ENCODE measurements around the gene DMWD. TPM values are rescaled to one million over a fixed set of nuclear protein-coding genes. Genes with fewer than 3 reads are reported as not detected.

The DMWD gene
- total and polyA plus RNA-seq, 2 of the 13 experiments (the other 11 are each of a cell fraction or from before 2014, with no cell fraction given), result 10.3 to 14.9 TPM

GRCh38 chr19:45767410-45767880 lies 25.2 kb downstream of the DMWD start (continued):
- TF ChIP-seq FOXP4 (CRISPR knock-in tag; IDR thresholded peaks at IDR 0.05) (no peak), GMEB1 (CRISPR knock-in tag; IDR thresholded peaks at IDR 0.05; ENCODE audit: borderline replicate concordance) (no peak), ZNF781 (CRISPR knock-in tag; IDR thresholded peaks at IDR 0.05; ENCODE audit: borderline replicate concordance, not compliant biosample characterization) (peak; percentile 6), TOPORS (CRISPR knock-in tag; IDR thresholded peaks at IDR 0.05) (no peak), HOXA7 (CRISPR knock-in tag; IDR thresholded peaks at IDR 0.05) (no peak), SPEN (CRISPR knock-in tag; IDR thresholded peaks at IDR 0.05; ENCODE audit: low read depth) (0 out of 2 replicates have a peak, but pooled peaks have one; percentile 56), ZFY (CRISPR knock-in tag; IDR thresholded peaks at IDR 0.05) (no peak), CHD4 (IDR thresholded peaks at IDR 0.05; ENCODE audit: borderline replicate concordance, low read length) (no peak), ZNF788 (CRISPR knock-in tag; IDR thresholded peaks at IDR 0.05; ENCODE audit: borderline replicate concordance) (peak; percentile 66; the same call in 1 of the 2 replicates), XBP1 (CRISPR knock-in tag; IDR thresholded peaks at IDR 0.05) (no peak), ZBTB14 (CRISPR knock-in tag; IDR thresholded peaks at IDR 0.05) (no peak), SIX1 (CRISPR knock-in tag; IDR thresholded peaks at IDR 0.05; ENCODE audit: borderline replicate concordance) (peak; percentile 90), U2AF2 (IDR thresholded peaks at IDR 0.05; ENCODE audit: low read depth, low read length) (no peak), JUN (CRISPR knock-in tag; IDR thresholded peaks at IDR 0.05) (no peak), ZNF567 (CRISPR knock-in tag; IDR thresholded peaks at IDR 0.05; ENCODE audit: borderline replicate concordance) (no peak), IKZF5 (CRISPR knock-in tag; IDR thresholded peaks at IDR 0.05) (0 out of 2 replicates have a peak, but pooled peaks have one; percentile 7), ZIK1 (CRISPR knock-in tag; IDR thresholded peaks at IDR 0.05; ENCODE audit: borderline replicate concordance, low read depth) (no peak), ZNF770 (CRISPR knock-in tag; IDR thresholded peaks at IDR 0.05) (peak; percentile 11; the same call in 1 of the 2 replicates), ZNF264 (CRISPR knock-in tag; IDR thresholded peaks at IDR 0.05) (no peak), LCORL (IDR thresholded peaks at IDR 0.05) (no peak), LCORL (CRISPR knock-in tag; IDR thresholded peaks at IDR 0.05) (no peak)
